Mesenchymal stem cell (in vitro differentiated cells and primary cell): ENCODE measurements around the gene TFCP2L1.

Experiments
- DNase-seq: peaks from one replicate; pipeline ENCODE4 v3.0.0-alpha.2; 2013
- H2AFZ ChIP-seq: one replicate; pipeline ENCODE4 v1.6.1; 2013; ENCODE audit warnings: low read depth, mild to moderate bottlenecking, control low read depth, inconsistent platforms, low read length, moderate library complexity
- H2AK5ac ChIP-seq: 2 replicates; pipeline ENCODE4 v1.6.1; 2013; ENCODE audit warnings: low read length, moderate library complexity, mild to moderate bottlenecking, inconsistent platforms; ENCODE audit not compliant: severe bottlenecking
- H2BK120ac ChIP-seq: one replicate; pipeline ENCODE4 v1.6.1; 2013; ENCODE audit warnings: low read depth, mild to moderate bottlenecking, inconsistent platforms, low read length, moderate library complexity
- H2BK12ac ChIP-seq, 2 experiments: one replicate each; pipeline ENCODE4 v1.6.1; 2013; ENCODE audit warnings: inconsistent platforms in 2 of 2, low read length in 2 of 2, mild to moderate bottlenecking in 2 of 2, moderate library complexity in 2 of 2, control low read depth in 1 of 2
- H2BK15ac ChIP-seq: one replicate; pipeline ENCODE4 v1.6.1; 2013; ENCODE audit warnings: mild to moderate bottlenecking, low read depth, inconsistent platforms; ENCODE audit not compliant: poor library complexity, severe bottlenecking
- H2BK5ac ChIP-seq: 2 replicates; pipeline ENCODE4 v1.6.1; 2013; ENCODE audit warnings: low read depth, mild to moderate bottlenecking, low read length, control low read depth, inconsistent platforms; ENCODE audit not compliant: poor library complexity, severe bottlenecking
- H3K14ac ChIP-seq, 2 experiments: one replicate each; pipeline ENCODE4 v1.6.1; 2013; ENCODE audit warnings: inconsistent platforms in 2 of 2, low read length in 2 of 2, control low read depth in 1 of 2, mild to moderate bottlenecking in 1 of 2, moderate library complexity in 1 of 2
- H3K18ac ChIP-seq, 2 experiments: one replicate each; pipeline ENCODE4 v1.6.1; 2013; ENCODE audit warnings: inconsistent platforms in 2 of 2, low read length in 2 of 2, control low read depth in 1 of 2, low read depth in 1 of 2, mild to moderate bottlenecking in 1 of 2
- H3K23ac ChIP-seq, 2 experiments: one replicate each; pipeline ENCODE4 v1.6.1; 2013; ENCODE audit warnings: inconsistent platforms in 2 of 2, low read length in 2 of 2, mild to moderate bottlenecking in 2 of 2, moderate library complexity in 2 of 2, control low read depth in 1 of 2
- H3K27ac ChIP-seq: 2 replicates; pipeline ENCODE4 v1.5.1; 2013; ENCODE audit warnings: mild to moderate bottlenecking, moderate library complexity, low read length, control low read depth, inconsistent platforms; ENCODE audit not compliant: poor library complexity, severe bottlenecking
- H3K27me3 ChIP-seq, 2 experiments: 2 replicates each; pipeline versions ENCODE4 v1.6.1 to v1.7.0; 2013; ENCODE audit warnings: low read length in 2 of 2, mild to moderate bottlenecking in 2 of 2, moderate library complexity in 2 of 2, control low read depth in 1 of 2, inconsistent platforms in 1 of 2; ENCODE audit not compliant: control insufficient read depth in 1 of 2, insufficient read depth in 1 of 2
- H3K36me3 ChIP-seq, 2 experiments: 2 replicates each; pipeline versions ENCODE4 v1.6.1 to v1.7.0; 2013; ENCODE audit warnings: low read length in 2 of 2, control low read depth in 1 of 2, inconsistent platforms in 1 of 2, low read depth in 1 of 2, mild to moderate bottlenecking in 1 of 2; ENCODE audit not compliant: insufficient read depth in 2 of 2, control insufficient read depth in 1 of 2
- H3K4ac ChIP-seq, 2 experiments: one replicate each; pipeline ENCODE4 v1.6.1; 2013; ENCODE audit warnings: inconsistent platforms in 2 of 2, low read length in 2 of 2, mild to moderate bottlenecking in 2 of 2, moderate library complexity in 2 of 2, control low read depth in 1 of 2, low read depth in 1 of 2
- H3K4me1 ChIP-seq: 2 replicates; pipeline ENCODE4 v1.6.1; 2013; ENCODE audit warnings: low read depth, low read length, control low read depth; ENCODE audit not compliant: control insufficient read depth, insufficient read depth
- H3K4me2 ChIP-seq: 2 replicates; pipeline ENCODE4 v1.6.1; 2013; ENCODE audit warnings: low read length, mild to moderate bottlenecking, inconsistent platforms; ENCODE audit not compliant: poor library complexity, severe bottlenecking
- H3K4me3 ChIP-seq, 2 experiments: 2 replicates each; pipeline versions ENCODE4 v1.5.1 to v1.7.0; 2013; ENCODE audit warnings: low read length in 2 of 2, mild to moderate bottlenecking in 2 of 2, control low read depth in 1 of 2, low read depth in 1 of 2; ENCODE audit not compliant: insufficient read depth in 1 of 2
- H3K79me1 ChIP-seq: replicated peaks from 2 replicates; pipeline ENCODE4 v1.6.1; 2013; ENCODE audit warnings: mild to moderate bottlenecking, control low read depth, low read length, inconsistent platforms; ENCODE audit not compliant: poor library complexity, severe bottlenecking
- H3K9ac ChIP-seq: 2 replicates; pipeline ENCODE4 v1.7.0; 2013; ENCODE audit warnings: mild to moderate bottlenecking, low read length, moderate library complexity
- H3K9me3 ChIP-seq: 2 replicates; pipeline ENCODE4 v1.7.0; 2013; ENCODE audit warnings: mild to moderate bottlenecking, low read length; ENCODE audit not compliant: control insufficient read depth
- H4K8ac ChIP-seq: one replicate; pipeline ENCODE4 v1.6.1; 2013; ENCODE audit warnings: inconsistent platforms, mild to moderate bottlenecking, low read length, moderate library complexity
- H4K91ac ChIP-seq: one replicate; pipeline ENCODE4 v1.6.1; 2013; ENCODE audit warnings: mild to moderate bottlenecking, low read length, inconsistent platforms
- WGBS: methylation state at CpG from one replicate; pipeline ENCODE4 v1.1.7; 2013; ENCODE audit warnings: mixed read lengths; 5-methylcytosine and 5-hydroxymethylcytosine counted together

TFCP2L1 gene

GRCh38 chr2:121293450-121294325, 8.7 kb upstream of the TFCP2L1 start:
- 69% methylated on average over 14 of the region's 14 CpGs for WGBS
- Histone ChIP-seq H3K27me3 (peaks cover 21 to 52% of the 10 kb centered on the region in 2 experiments), H4K8ac (no peak overlapping the region)

DNA sequence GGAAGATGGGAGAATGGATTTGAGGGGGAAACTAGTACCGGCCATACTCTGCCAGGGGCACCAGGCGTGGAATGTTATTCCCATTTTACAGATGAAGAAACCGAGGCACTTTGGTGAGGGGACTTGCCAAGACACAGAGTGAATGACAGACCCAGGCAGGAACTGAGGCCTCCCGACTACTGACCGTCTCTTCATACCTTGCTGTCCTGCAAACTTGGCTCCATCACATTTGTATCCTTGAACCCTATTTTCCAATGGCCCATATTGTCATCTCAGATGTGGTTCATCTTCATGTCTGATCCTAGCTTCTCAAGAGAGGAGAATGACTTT, 6.2 kb upstream of the TFCP2L1 start:
- H3K4me1 ChIP-seq = no peaks in the 10 kb centered on the region
- no peak overlapping the region for H2BK12ac ChIP-seq
- no peak overlapping the region for H3K27ac ChIP-seq
- no peak overlapping the region for H2AK5ac ChIP-seq
- no peak overlapping the region for H2AFZ ChIP-seq
- H3K4ac ChIP-seq = no peak overlapping the region
- H3K14ac ChIP-seq = no peak overlapping the region
- no peak overlapping the region for H2BK5ac ChIP-seq
- H4K91ac ChIP-seq = no peak overlapping the region
- no peak overlapping the region for H3K4me3 ChIP-seq
- no peak overlapping the region for H3K23ac ChIP-seq
- 88% methylated on average over 5 of the region's 5 CpGs for WGBS
- H3K27me3 ChIP-seq = peaks cover 33 to 56% of the 10 kb centered on the region in 2 experiments
- H3K18ac ChIP-seq = no peak overlapping the region
- no peaks in the 10 kb centered on the region for H3K9me3 ChIP-seq
- no peak overlapping the region for H2BK120ac ChIP-seq
- no peak overlapping the region for H4K8ac ChIP-seq
- no peak overlapping the region for H3K4me2 ChIP-seq
- DNase-seq = no peak
- no peaks in the 10 kb centered on the region for H3K79me1 ChIP-seq
- H3K9ac ChIP-seq = no peak overlapping the region
- H2BK15ac ChIP-seq = no peak overlapping the region
- H3K36me3 ChIP-seq = no peaks in the 10 kb centered on the region

More at GRCh38 chr2:121293450-121294325, 8.7 kb upstream of the TFCP2L1 start:
- Histone ChIP-seq H2BK5ac (no peak overlapping the region), H3K4me1 (no peaks in the 10 kb centered on the region), H3K23ac (no peak overlapping the region), H3K18ac (no peak overlapping the region), H4K91ac (no peak overlapping the region), H3K14ac (no peak overlapping the region), H3K27ac (no peak overlapping the region), H2AK5ac (no peak overlapping the region), H3K79me1 (no peaks in the 10 kb centered on the region), H3K4me3 (no peak overlapping the region), H3K9ac (no peak overlapping the region), H3K4ac (no peak overlapping the region), H2BK15ac (no peak overlapping the region), H2BK12ac (no peak overlapping the region), H2AFZ (no peak overlapping the region), H2BK120ac (no peak overlapping the region), H3K36me3 (no peaks in the 10 kb centered on the region), H3K9me3 (no peaks in the 10 kb centered on the region), H3K4me2 (no peak overlapping the region)
- DNase-seq = no peak

GRCh38 chr2:121289271-121289670, 4.3 kb upstream of the TFCP2L1 start:
- H3K4me1 ChIP-seq = peaks cover 10% of the 10 kb centered on the region
- no peak overlapping the region for H3K4me2 ChIP-seq
- WGBS = 88% methylated on average over 5 of the region's 5 CpGs

DNA sequence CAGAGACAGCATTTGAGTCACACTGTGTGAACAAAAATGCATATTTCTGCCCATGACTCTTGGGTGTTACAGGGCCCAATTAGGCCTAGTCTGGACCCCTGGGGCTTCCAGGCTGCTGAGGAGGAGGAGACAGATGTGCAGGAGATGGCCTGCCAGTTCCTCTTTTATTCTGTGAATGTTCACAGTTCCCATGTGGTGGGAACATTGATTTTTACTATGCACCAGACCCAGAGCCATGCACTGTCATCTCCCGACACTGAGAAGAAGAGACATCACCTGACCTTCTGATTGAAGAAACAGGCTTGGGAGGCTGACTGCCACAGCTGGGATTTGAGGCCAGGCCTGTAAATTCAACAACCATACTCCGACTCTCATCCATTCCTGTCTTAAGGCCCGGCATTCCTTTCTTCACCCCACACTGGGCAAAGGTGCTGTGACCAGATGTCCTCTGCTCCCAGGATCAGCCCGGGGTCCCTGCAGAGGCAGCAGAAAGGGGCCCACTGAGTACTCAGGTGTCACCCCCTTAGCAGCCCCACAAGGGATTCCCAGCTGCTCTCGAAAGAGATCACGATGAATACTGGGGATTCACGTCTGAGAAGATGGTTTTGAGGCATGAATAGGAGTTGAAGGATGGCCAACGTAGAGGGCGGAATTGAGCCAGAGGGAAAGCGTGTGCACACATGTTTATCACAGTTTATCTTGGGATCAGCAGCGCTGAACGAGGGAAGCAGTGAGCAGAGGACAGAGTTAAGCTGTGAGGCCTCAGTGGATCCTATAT, 3.6 kb upstream of the TFCP2L1 start:
- Histone ChIP-seq H3K18ac (no peak overlapping the region), H2BK120ac (no peak overlapping the region), H3K79me1 (no peaks in the 10 kb centered on the region), H2AK5ac (no peak overlapping the region), H3K4ac (no peak overlapping the region), H2BK5ac (no peak overlapping the region), H3K14ac (no peak overlapping the region), H3K4me1 (peaks cover 12% of the 10 kb centered on the region), H3K4me3 (no peak overlapping the region), H3K9ac (no peak overlapping the region), H2BK12ac (no peak overlapping the region), H3K36me3 (no peaks in the 10 kb centered on the region), H3K27ac (no peak overlapping the region), H4K91ac (no peak overlapping the region), H3K27me3 (peaks cover 40 to 51% of the 10 kb centered on the region in 2 experiments), H4K8ac (no peak overlapping the region), H3K9me3 (no peaks in the 10 kb centered on the region), H3K23ac (no peak overlapping the region), H3K4me2 (no peak overlapping the region), H2BK15ac (no peak overlapping the region), H2AFZ (no peak overlapping the region)
- DNase-seq = no peak
- WGBS = 89% methylated on average over 12 of the region's 12 CpGs

More at GRCh38 chr2:121289271-121289670, 4.3 kb upstream of the TFCP2L1 start:
- Histone ChIP-seq H3K4me3 (no peak overlapping the region), H3K18ac (no peak overlapping the region), H3K27ac (no peak overlapping the region), H3K14ac (no peak overlapping the region), H3K9ac (no peak overlapping the region), H3K9me3 (no peaks in the 10 kb centered on the region), H2BK5ac (no peak overlapping the region), H4K91ac (no peak overlapping the region), H2BK120ac (no peak overlapping the region), H3K79me1 (no peaks in the 10 kb centered on the region), H2BK12ac (no peak overlapping the region), H2AFZ (no peak overlapping the region), H2AK5ac (no peak overlapping the region), H2BK15ac (no peak overlapping the region), H3K27me3 (peaks cover 37 to 50% of the 10 kb centered on the region in 2 experiments), H3K23ac (no peak overlapping the region), H3K36me3 (no peaks in the 10 kb centered on the region), H4K8ac (no peak overlapping the region), H3K4ac (no peak overlapping the region)
- DNase-seq = no peak
